Brain pericyte (primary cell): ENCODE data around the gene FSD1.
"Not testable (repeated sequence)": the region's sequence is repeated elsewhere in the genome, so short reads cannot be mapped to it uniquely, and the experiment has no call there.

ENCODE experiments used
- DNase-seq: peaks from one replicate; pipeline ENCODE4 v3.0.0-alpha.2; 2012; ENCODE audit warnings: low read depth, low spot score

The FSD1 gene

DNA sequence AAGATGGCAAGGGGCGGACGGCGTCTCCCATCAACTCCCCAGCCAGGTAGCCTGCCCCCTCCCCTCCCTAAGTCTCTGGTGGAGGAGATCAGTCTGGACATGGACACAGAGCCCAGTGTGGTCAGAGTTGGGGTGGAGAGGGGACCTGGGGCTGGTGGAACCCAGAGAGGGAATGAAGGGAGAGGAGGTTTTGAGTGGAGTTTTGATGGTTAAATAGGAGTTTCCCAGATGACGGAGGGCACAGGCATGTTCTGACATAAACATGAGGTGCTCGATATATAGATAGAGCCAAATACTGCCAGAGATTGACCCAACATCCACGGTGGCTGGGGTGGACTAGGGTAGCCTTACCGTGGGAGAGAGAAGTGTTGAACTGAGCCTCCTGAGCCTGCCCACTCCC, 14.1 kb downstream of the FSD1 start:
- no peak for DNase-seq

GRCh38 chr19:4319067-4319718, 14.8 kb downstream of the FSD1 start:
- DNase-seq: no peak

DNA sequence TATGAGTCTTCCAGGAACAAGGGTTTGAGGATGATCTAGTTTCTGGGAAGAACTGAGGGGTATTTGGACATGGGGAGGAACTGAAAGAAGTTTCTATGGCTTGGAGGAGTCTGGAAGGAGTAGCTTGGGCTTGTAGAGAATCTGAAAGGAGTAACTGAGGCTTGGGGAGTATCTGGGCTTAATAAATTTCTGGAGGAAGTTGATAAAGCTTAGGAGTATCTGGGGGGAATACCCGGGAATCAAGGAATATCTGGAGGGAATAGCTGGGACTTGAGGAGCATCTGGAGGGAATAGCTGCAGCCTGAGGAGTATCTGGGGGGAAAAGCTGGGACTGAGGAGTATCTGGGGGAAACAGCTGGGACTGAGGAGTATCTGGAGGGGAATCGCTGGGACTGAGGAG, 16.0 kb downstream of the FSD1 start:
- DNase-seq: no peak

DNA sequence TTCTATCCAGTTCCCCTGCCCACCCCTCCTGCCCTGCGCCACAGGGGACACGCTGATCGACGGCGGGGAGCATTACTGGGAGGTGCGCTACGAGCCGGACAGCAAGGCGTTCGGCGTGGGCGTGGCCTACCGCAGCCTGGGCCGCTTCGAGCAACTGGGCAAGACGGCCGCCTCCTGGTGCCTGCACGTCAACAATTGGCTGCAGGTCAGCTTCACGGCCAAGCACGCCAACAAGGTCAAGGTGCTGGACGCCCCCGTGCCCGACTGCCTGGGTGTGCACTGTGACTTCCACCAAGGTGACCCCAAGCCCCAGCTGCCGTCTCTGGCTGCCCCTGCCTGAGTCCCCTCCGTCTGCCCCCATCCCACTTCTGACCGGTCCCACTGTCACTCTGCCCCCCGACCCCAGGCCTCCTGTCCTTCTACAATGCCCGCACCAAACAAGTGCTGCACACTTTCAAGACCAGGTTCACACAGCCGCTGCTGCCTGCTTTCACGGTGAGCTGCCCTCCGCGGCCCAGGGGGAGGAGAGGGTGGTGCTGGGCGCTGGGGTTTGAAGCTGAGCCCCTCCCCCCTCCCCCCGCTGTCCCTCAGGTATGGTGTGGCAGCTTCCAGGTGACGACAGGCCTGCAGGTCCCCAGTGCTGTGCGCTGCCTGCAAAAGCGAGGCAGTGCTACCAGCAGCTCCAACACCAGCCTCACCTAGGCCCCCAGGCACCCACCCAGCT, 18.7 kb downstream of the FSD1 start:
- DNase-seq: no peak

GRCh38 chr19:4323692-4324091, 19.3 kb downstream of the FSD1 start:
- no peak for DNase-seq

- no peak for DNase-seq
Measured at GRCh38 chr19:4324228-4324627, 19.8 kb downstream of the FSD1 start.

DNA sequence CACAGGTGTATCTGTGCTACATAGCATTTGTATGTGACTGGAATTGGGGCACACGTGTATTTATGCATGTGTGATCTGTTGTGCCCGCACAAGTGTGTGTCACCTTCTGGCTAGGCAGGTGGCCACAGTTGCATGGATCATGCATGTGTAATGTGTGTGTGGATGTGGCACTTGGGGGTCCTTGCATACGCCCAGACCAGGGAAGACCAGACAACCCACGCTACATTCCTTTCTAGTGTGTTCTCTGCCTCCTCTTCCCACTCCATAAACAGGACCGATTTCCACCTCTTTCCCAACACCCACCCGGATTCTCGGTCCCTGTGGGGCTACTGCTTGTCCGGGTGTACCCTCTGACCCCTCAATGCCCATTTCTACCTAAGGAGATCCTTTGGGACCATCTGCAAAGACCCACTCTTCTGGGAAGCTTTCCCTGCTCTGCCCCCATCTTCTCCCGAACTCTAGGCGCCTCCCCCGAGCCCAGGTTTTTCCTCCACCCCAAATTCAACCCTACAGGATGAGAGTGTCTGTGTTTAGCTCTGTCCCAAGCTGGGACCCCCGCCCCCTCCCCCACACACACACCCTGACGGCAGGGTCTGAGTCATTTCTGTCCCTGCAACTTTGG, 21.9 kb downstream of the FSD1 start:
- no peak for DNase-seq

GRCh38 chr19:4326837-4327251, 22.4 kb downstream of the FSD1 start:
- DNase-seq: no peak

DNA sequence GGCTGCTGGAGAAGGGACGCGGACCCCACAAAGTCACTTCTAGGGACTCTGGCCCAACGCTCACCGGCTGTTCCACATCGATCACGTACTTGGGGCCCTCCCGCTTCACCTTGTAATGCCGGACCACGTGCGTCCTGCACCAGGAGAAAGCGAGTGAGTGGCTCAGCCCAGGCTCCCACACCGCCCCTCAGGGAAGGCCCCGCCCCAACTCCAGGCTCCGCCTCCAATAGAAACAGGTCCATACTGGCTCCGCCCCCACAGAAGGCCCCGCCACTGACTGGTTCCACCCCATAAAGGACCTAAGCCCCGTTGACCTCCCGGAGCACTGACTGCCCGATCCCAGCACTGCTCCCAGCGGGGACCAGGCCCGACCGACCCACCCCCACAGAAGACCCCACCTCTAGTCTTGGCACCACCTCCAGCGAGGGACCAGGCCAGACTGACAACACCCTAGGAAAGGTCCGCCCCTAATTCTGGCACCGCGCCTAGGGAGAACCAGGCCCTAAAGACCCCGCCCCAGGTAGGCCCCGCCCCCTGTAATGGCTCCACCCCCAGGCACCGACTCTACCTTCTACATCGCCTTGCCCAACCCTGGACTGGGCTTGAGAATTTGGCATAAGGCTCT, 23.0 kb downstream of the FSD1 start:
- DNase-seq: no peak

GRCh38 chr19:4327877-4328242, 23.5 kb downstream of the FSD1 start:
- no peak for DNase-seq

GRCh38 chr19:4328243-4328990, 24.0 kb downstream of the FSD1 start:
- DNase-seq: peak; percentile 71

DNA sequence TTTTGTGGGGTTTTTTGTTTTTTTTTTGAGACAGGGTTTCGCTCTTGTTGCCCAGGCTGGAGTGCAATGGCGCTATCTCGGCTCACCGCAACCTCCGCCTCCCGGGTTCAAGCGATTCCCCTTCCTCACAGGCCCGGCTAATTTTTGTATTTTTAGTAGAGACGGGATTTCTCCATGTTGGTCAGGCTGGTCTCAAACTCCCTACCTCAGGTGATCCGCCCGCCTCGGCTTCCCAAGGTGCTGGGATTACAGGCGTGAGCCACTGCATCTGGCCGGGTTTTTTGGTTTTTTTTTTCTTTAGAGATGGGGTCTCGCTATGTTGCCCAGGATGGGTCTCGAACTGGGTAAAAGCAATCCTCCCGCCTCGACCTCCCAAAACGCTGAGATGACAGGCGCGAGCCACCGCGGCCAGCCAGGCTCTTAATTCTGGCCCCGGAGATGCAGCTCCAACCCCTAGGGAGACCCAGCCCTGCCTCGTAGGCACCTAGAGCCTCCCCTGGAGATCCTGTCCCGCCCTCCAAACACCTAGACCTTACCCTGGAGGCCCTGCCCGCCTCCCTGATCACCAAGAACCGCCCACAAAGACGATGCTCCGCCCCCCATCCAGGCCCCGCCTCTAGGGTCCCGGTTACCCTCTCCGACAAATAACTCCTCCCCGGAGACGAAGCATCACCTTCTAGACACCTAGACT, 24.7 kb downstream of the FSD1 start:
- not testable (repeated sequence) for DNase-seq

DNA sequence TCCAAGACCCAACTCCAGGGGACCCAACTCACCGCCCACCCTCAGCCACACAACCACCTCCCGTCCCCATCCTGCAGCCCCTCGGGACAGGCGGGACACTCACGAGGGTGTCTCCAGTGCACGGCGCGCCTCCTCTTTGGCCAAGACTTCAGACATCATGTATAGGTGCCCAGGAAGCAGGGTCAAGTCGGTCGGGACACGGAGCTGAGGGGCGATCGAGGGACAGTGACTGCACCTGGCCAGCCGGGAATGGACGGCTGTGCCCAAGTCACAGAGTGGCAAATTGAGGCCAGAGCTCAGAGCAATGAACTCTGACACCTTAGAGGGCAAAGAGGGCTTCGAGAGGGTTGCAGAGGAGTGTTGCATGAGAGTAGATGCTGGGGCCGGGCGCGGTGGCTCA, 25.5 kb downstream of the FSD1 start:
- no peak for DNase-seq

DNA sequence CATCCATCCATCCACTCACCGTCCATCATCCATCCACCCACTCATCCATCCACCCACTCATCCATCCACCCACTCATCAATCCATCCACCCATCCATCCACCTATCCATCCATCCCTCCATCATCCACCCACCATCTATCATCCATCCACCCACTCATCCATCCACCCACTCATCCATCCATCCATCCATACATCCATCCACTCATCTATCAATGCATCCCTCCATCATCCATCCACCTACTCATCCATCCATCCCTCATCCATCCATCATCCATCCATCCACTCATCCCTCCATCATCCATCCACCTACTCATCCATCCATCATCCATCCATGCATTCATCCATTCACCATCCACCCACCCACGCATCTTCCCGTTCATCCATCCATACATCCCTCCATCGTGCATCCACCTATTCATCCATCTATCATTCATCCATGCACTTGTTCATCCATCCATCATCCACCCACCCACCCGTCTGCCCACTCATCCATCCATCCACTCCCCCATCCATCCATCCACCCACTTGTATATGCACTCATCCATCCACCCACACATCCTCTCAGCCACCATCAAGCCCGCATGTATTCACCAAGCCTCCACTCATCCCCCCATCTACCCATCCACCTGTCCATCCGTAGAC, 30.7 kb downstream of the FSD1 start:
- DNase-seq: no peak

GRCh38 chr19:4337906-4338440, 33.6 kb downstream of the FSD1 start:
- DNase-seq: no peak

GRCh38 chr19:4338441-4339355, 34.3 kb downstream of the FSD1 start, which contains the start of gene STAP2:
Gene STAP2 (minus strand): TSS chr19:4338827. CDS start chr19:4338753, 74 bp downstream.
- no peak for DNase-seq

DNA sequence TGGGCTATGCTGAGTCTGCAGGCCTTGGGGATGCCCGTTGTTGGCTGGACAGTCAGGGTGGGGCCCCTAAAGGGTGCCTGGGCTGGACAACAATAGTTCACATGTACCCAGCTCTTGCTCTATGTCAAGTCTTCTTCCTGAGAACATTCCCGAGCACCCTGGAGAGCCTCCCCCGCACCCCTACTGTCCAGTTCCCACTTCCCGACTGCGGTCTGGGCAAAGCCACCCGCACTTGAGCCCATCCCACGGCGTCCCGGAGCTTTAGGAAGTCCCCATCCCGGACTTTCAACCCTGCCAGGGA, 37.9 kb downstream of the FSD1 start:
- no peak for DNase-seq

GRCh38 chr19:4342615-4343369, 38.4 kb downstream of the FSD1 start:
- peak; percentile 99 for DNase-seq
